Upper lobe of right lung (tissue), 1 donor: ENCODE data around the gene RAN. TPM values are rescaled to one million over a fixed set of nuclear protein-coding genes. Genes with fewer than 3 reads are reported as not detected.
A peak's percentile ranks its signal among the peaks of the same experiment; 100 is the strongest.

ENCODE experiments used
- ATAC-seq: fragments of 200-7000 bp; cut with Tn5 transposase; one replicate; pipeline ENCODE4 v1.9.1; 2020; ENCODE audit warnings: mild to moderate bottlenecking, moderate library complexity
- DNase-seq: peaks from one replicate; pipeline ENCODE4 v3.0.0-alpha.2; 2020
- H3K27ac ChIP-seq: fragments of 200-600 bp; one replicate; pipeline ENCODE4 v1.8.0; 2022
- H3K27me3 ChIP-seq: fragments of 200-600 bp; one replicate; pipeline ENCODE4 v1.8.0; 2022; ENCODE audit warnings: mild to moderate bottlenecking
- H3K36me3 ChIP-seq: fragments of 200-600 bp; one replicate; pipeline ENCODE4 v1.8.0; 2022
- H3K4me1 ChIP-seq: fragments of 200-600 bp; one replicate; pipeline ENCODE4 v1.8.0; 2022
- H3K4me3 ChIP-seq: fragments of 200-600 bp; one replicate; pipeline ENCODE4 v1.8.0; 2022; ENCODE audit warnings: mild to moderate bottlenecking
- H3K9me3 ChIP-seq: fragments of 200-600 bp; one replicate; pipeline ENCODE4 v1.8.0; 2022
- intact Hi-C: fragments of 100-400 bp; cut with DNase I; formaldehyde crosslinking; loops from one replicate; pipeline ENCODE4 v1.11.0; 2022
- total RNA-seq: library from RNA; stranded (reverse); fragmentation: NEBNext Ultra II Directional; extraction: Animal tissue kit (Norgen Biotek cat#: 25700); gene quantifications from one replicate; pipeline ENCODE4 v1.2.1, GENCODE V29; 2021
- TF ChIP-seq, protein P1 (sequence below): fragments of 200-600 bp; IDR thresholded peaks from one replicate; pipeline ENCODE4 v1.8.0; 2022; ENCODE audit warnings: antibody characterized with exemption
- donor health status: DM: no; HTN: yes; CAD: no; lungs with severe emphysema.

RAN gene
- total RNA-seq, 1 donor from 2014 or later = 310 TPM

DNA sequence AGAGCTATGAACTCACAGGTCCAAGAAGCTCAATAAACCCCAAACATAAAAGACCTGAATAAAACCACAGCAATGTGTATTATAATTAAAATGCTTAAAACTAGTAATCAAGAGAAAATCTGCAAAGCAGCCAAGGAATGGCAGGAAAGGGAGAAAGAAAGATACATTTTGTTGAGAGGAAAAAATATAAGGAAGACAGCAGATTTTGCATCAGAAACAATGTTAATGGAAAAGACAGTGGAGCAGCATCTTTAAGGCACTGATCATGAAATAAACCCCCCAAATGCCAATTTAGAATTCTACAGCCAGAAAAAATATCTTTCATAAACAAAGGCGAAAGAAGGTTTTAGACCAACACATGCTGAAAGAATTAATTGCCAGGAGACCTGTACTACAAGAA is 39.3 kb downstream of the RAN start:
- DNase-seq = no peak
- Histone ChIP-seq H3K27ac (no peak overlapping the region), H3K4me1 (no peaks in the 10 kb centered on the region), H3K27me3 (no peaks in the 10 kb centered on the region), H3K9me3 (no peaks in the 10 kb centered on the region), H3K4me3 (no peak overlapping the region), H3K36me3 (no peaks in the 10 kb centered on the region)
- intact Hi-C loops = no loop called here
- TF ChIP-seq, protein P1, sequence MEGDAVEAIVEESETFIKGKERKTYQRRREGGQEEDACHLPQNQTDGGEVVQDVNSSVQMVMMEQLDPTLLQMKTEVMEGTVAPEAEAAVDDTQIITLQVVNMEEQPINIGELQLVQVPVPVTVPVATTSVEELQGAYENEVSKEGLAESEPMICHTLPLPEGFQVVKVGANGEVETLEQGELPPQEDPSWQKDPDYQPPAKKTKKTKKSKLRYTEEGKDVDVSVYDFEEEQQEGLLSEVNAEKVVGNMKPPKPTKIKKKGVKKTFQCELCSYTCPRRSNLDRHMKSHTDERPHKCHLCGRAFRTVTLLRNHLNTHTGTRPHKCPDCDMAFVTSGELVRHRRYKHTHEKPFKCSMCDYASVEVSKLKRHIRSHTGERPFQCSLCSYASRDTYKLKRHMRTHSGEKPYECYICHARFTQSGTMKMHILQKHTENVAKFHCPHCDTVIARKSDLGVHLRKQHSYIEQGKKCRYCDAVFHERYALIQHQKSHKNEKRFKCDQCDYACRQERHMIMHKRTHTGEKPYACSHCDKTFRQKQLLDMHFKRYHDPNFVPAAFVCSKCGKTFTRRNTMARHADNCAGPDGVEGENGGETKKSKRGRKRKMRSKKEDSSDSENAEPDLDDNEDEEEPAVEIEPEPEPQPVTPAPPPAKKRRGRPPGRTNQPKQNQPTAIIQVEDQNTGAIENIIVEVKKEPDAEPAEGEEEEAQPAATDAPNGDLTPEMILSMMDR = no peak
- no peak for ATAC-seq

- H3K4me1 ChIP-seq = peaks cover 4% of the 10 kb centered on the region
- intact Hi-C loops = no loop called here
- ATAC-seq (no peak), DNase-seq (no peak)
- H3K9me3 ChIP-seq = no peaks in the 10 kb centered on the region
- TF ChIP-seq, protein P1 = no peak
- H3K36me3 ChIP-seq = no peaks in the 10 kb centered on the region
- H3K4me3 ChIP-seq = no peak overlapping the region
- H3K27me3 ChIP-seq = no peaks in the 10 kb centered on the region
- no peak overlapping the region for H3K27ac ChIP-seq
Observed at GRCh38 chr12:130911933-130912332, 40.1 kb downstream of the RAN start.

- peak; percentile 89 for ATAC-seq
- Histone ChIP-seq H3K4me3 (peak overlapping the region; percentile 40), H3K9me3 (no peaks in the 10 kb centered on the region), H3K27me3 (no peaks in the 10 kb centered on the region), H3K36me3 (no peaks in the 10 kb centered on the region), H3K27ac (no peak overlapping the region), H3K4me1 (peaks cover 15% of the 10 kb centered on the region)
- DNase-seq = peak; percentile 74
- TF ChIP-seq, protein P1 = peak; percentile 88
- intact Hi-C loops = no loop called here
Observed at GRCh38 chr12:130916241-130916911, 44.5 kb downstream of the RAN start.

- no peaks in the 10 kb centered on the region for H3K9me3 ChIP-seq
- no peak for ATAC-seq
Observed at GRCh38 chr12:130917607-130918006, 45.7 kb downstream of the RAN start.

DNA sequence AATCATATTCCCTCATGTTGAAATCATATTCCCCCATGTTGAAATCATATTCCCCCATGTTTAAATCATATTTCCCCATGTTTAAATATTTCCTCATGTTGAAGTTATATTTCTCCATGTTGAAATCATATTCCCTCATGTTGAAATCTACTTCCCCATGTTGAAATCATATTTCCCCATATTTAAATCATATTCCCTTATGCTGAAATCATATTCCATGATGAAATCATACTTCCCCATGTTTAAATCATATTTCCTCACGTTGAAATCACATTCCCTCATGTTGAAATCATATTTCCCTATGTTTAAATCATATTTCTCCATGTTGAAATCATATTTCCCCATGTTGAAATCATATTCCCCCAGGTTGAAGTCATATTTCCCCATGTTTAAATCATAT is 47.2 kb downstream of the RAN start:
- DNase-seq = no peak
- no peaks in the 10 kb centered on the region for H3K27me3 ChIP-seq

More at GRCh38 chr12:130917607-130918006, 45.7 kb downstream of the RAN start:
- TF ChIP-seq, protein P1 = no peak
- Histone ChIP-seq H3K27ac (no peak overlapping the region), H3K4me3 (no peak overlapping the region), H3K36me3 (no peaks in the 10 kb centered on the region), H3K27me3 (no peaks in the 10 kb centered on the region), H3K4me1 (peaks cover 16% of the 10 kb centered on the region)
- no peak for DNase-seq
- intact Hi-C loops = no loop called here

More for the DNA sequence above, 47.2 kb downstream of the RAN start:
- H3K36me3 ChIP-seq = no peaks in the 10 kb centered on the region
- no peak overlapping the region for H3K4me3 ChIP-seq
- intact Hi-C loops = no loop called here
- peaks cover 16% of the 10 kb centered on the region for H3K4me1 ChIP-seq
- no peak overlapping the region for H3K27ac ChIP-seq
- H3K9me3 ChIP-seq = no peaks in the 10 kb centered on the region
- TF ChIP-seq, protein P1 = no peak
- ATAC-seq = no peak
